ENCODE data around the gene SLC2A10.

The SLC2A10 gene

DNA sequence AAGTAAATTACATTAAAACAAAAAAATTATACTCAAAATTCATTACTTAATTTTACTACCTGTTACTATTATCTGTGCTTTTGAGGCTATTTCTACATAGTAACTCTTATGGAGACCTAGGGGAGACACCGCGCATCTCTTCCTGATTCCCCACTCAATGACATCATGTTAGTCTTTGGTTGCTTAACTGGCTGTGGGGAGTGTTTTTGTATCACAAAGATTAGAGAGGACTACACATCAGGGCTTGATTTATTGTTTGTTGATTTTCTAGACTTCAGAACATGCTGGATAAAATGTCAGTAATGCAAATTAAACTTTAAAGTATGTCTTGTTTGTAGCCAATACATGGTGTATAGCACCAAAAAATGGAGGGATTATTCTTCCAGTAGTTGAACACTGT lies 26.0 kb downstream of the SLC2A10 start:
- H3K9me3 ChIP-seq (ENCODE audit: control insufficient read depth, insufficient read depth, low read depth, low read length), result no peaks in the 10 kb centered on the region
- POLR2A ChIA-PET, result no interaction called here
- CTCF ChIA-PET, result interaction anchor here (0.7 to 1.3 kb wide), 2 partner anchors 16 to 563 kb away, joined by 4 to 5 read pairs; no protein-coding TSS in a partner anchor
- H3K36me3 ChIP-seq (ENCODE audit: control insufficient read depth in 2 of 2, insufficient read depth in 1 of 2, low read length in 2 of 2), result no peaks in the 10 kb centered on the region
- no peak overlapping the region for H3K27ac ChIP-seq (ENCODE audit: extremely low read depth, low read depth, low read length)
- TF ChIP-seq, protein P1, sequence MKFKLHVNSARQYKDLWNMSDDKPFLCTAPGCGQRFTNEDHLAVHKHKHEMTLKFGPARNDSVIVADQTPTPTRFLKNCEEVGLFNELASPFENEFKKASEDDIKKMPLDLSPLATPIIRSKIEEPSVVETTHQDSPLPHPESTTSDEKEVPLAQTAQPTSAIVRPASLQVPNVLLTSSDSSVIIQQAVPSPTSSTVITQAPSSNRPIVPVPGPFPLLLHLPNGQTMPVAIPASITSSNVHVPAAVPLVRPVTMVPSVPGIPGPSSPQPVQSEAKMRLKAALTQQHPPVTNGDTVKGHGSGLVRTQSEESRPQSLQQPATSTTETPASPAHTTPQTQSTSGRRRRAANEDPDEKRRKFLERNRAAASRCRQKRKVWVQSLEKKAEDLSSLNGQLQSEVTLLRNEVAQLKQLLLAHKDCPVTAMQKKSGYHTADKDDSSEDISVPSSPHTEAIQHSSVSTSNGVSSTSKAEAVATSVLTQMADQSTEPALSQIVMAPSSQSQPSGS (tag by site-specific recombination; IDR thresholded peaks at IDR 0.05; ENCODE audit: low read depth), result peak; percentile 44; the same call in 1 of the 2 replicates
- TF ChIP-seq SCRT1 (tag by site-specific recombination; IDR thresholded peaks at IDR 0.05; ENCODE audit: borderline replicate concordance) (no peak), ZNF791 (tag by site-specific recombination; IDR thresholded peaks at IDR 0.05) (no peak), ZNF2 (tag by site-specific recombination; IDR thresholded peaks at IDR 0.05) (no peak), ZNF37A (tag by site-specific recombination; IDR thresholded peaks at IDR 0.05) (no peak), ZNF768 (tag by site-specific recombination; IDR thresholded peaks at IDR 0.05) (no peak)
- TF ChIP-seq, protein P2, sequence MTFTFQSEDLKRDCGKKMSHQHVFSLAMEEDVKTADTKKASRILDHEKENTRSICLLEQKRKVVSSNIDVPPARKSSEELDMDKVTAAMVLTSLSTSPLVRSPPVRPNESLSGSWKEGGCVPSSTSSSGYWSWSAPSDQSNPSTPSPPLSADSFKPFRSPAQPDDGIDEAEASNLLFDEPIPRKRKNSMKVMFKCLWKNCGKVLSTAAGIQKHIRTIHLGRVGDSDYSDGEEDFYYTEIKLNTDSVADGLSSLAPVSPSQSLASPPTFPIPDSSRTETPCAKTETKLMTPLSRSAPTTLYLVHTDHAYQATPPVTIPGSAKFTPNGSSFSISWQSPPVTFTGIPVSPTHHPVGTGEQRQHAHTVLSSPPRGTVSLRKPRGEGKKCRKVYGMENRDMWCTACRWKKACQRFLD (tag by site-specific recombination; IDR thresholded peaks at IDR 0.05), result no peak
- TF ChIP-seq, protein P3, sequence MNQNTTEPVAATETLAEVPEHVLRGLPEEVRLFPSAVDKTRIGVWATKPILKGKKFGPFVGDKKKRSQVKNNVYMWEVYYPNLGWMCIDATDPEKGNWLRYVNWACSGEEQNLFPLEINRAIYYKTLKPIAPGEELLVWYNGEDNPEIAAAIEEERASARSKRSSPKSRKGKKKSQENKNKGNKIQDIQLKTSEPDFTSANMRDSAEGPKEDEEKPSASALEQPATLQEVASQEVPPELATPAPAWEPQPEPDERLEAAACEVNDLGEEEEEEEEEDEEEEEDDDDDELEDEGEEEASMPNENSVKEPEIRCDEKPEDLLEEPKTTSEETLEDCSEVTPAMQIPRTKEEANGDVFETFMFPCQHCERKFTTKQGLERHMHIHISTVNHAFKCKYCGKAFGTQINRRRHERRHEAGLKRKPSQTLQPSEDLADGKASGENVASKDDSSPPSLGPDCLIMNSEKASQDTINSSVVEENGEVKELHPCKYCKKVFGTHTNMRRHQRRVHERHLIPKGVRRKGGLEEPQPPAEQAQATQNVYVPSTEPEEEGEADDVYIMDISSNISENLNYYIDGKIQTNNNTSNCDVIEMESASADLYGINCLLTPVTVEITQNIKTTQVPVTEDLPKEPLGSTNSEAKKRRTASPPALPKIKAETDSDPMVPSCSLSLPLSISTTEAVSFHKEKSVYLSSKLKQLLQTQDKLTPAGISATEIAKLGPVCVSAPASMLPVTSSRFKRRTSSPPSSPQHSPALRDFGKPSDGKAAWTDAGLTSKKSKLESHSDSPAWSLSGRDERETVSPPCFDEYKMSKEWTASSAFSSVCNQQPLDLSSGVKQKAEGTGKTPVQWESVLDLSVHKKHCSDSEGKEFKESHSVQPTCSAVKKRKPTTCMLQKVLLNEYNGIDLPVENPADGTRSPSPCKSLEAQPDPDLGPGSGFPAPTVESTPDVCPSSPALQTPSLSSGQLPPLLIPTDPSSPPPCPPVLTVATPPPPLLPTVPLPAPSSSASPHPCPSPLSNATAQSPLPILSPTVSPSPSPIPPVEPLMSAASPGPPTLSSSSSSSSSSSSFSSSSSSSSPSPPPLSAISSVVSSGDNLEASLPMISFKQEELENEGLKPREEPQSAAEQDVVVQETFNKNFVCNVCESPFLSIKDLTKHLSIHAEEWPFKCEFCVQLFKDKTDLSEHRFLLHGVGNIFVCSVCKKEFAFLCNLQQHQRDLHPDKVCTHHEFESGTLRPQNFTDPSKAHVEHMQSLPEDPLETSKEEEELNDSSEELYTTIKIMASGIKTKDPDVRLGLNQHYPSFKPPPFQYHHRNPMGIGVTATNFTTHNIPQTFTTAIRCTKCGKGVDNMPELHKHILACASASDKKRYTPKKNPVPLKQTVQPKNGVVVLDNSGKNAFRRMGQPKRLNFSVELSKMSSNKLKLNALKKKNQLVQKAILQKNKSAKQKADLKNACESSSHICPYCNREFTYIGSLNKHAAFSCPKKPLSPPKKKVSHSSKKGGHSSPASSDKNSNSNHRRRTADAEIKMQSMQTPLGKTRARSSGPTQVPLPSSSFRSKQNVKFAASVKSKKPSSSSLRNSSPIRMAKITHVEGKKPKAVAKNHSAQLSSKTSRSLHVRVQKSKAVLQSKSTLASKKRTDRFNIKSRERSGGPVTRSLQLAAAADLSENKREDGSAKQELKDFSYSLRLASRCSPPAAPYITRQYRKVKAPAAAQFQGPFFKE (tag by site-specific recombination; IDR thresholded peaks at IDR 0.05; ENCODE audit: borderline replicate concordance), result no peak
- H3K4me1 ChIP-seq (ENCODE audit: control insufficient read depth, insufficient read depth, low read length), result 0 out of 2 replicates have a peak, but pooled peaks cover 2% of the 10 kb centered on the region
- no peak overlapping the region for H3K4me3 ChIP-seq (ENCODE audit: low read depth, low read length)

DNA sequence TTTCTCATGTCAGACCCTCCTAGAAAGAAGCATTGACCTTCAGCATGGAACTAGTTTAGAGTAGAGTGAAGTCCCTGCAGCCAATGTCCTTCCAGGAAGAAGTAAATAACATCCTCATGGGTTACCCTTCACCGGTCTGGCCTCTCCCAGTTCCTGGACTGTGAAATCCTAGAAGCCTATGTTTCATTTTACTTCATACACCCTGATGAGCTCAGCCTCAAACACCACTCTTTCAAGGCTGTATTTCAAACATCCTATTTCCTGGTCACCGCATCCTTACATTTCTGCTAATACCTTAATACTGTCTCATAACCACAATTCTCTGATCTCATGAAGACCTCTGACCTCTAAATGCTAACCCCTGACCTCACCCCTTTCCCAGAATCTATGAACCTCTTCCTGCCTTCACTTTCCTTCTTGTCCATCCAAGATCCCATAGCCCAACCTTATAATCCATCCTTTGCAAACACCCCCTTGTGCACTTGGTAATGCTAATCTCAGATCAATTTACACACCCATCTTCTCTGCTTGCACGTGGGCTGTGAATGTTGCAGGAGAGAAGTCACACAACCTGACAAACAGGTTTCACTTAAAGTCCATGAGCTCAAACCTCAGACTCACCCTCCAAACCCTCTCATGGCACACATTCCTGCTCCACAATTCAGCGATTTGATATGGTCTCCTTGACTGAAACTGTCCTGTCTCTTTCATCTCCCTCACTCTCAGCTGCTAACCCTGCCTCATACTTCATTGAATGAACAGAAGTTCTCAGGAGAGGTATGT lies 30.2 kb downstream of the SLC2A10 start:
- H3K27ac ChIP-seq (ENCODE audit: extremely low read depth, low read depth, low read length), result no peak overlapping the region
- ChIA-PET CTCF (interaction anchor here (0.7 kb wide), 1 partner anchor 21 kb away, joined by 3 read pairs; no protein-coding TSS in a partner anchor), POLR2A (no interaction called here)
- H3K36me3 ChIP-seq (ENCODE audit: control insufficient read depth in 2 of 2, insufficient read depth in 1 of 2, low read length in 2 of 2), result no peaks in the 10 kb centered on the region
- no peak overlapping the region for H3K4me3 ChIP-seq (ENCODE audit: low read depth, low read length)
- 0 out of 2 replicates have a peak, but pooled peaks cover 2% of the 10 kb centered on the region for H3K4me1 ChIP-seq (ENCODE audit: control insufficient read depth, insufficient read depth, low read length)
- TF ChIP-seq BCL11A (tag by site-specific recombination; IDR thresholded peaks at IDR 0.05; ENCODE audit: low read depth) (no peak), YY1 (tag by site-specific recombination; IDR thresholded peaks at IDR 0.05) (no peak)
- TF ChIP-seq, protein P4, sequence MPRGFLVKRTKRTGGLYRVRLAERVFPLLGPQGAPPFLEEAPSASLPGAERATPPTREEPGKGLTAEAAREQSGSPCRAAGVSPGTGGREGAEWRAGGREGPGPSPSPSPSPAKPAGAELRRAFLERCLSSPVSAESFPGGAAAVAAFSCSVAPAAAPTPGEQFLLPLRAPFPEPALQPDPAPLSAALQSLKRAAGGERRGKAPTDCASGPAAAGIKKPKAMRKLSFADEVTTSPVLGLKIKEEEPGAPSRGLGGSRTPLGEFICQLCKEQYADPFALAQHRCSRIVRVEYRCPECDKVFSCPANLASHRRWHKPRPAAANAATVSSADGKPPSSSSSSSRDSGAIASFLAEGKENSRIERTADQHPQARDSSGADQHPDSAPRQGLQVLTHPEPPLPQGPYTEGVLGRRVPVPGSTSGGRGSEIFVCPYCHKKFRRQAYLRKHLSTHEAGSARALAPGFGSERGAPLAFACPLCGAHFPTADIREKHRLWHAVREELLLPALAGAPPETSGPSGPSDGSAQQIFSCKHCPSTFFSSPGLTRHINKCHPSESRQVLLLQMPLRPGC (tag by site-specific recombination; IDR thresholded peaks at IDR 0.05), result no peak
- TF ChIP-seq, protein P1 (tag by site-specific recombination; IDR thresholded peaks at IDR 0.05; ENCODE audit: low read depth), result no peak
- TF ChIP-seq, protein P5, sequence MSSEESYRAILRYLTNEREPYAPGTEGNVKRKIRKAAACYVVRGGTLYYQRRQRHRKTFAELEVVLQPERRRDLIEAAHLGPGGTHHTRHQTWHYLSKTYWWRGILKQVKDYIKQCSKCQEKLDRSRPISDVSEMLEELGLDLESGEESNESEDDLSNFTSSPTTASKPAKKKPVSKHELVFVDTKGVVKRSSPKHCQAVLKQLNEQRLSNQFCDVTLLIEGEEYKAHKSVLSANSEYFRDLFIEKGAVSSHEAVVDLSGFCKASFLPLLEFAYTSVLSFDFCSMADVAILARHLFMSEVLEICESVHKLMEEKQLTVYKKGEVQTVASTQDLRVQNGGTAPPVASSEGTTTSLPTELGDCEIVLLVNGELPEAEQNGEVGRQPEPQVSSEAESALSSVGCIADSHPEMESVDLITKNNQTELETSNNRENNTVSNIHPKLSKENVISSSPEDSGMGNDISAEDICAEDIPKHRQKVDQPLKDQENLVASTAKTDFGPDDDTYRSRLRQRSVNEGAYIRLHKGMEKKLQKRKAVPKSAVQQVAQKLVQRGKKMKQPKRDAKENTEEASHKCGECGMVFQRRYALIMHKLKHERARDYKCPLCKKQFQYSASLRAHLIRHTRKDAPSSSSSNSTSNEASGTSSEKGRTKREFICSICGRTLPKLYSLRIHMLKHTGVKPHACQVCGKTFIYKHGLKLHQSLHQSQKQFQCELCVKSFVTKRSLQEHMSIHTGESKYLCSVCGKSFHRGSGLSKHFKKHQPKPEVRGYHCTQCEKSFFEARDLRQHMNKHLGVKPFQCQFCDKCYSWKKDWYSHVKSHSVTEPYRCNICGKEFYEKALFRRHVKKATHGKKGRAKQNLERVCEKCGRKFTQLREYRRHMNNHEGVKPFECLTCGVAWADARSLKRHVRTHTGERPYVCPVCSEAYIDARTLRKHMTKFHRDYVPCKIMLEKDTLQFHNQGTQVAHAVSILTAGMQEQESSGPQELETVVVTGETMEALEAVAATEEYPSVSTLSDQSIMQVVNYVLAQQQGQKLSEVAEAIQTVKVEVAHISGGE (tag by site-specific recombination; conservative IDR thresholded peaks at IDR 0.05; ENCODE audit: low read depth), result no peak
- no peaks in the 10 kb centered on the region for H3K9me3 ChIP-seq (ENCODE audit: control insufficient read depth, insufficient read depth, low read depth, low read length)
